ENCODE results near the gene RIBC2.

Gene RIBC2

GRCh38 chr22:45420011-45420410 is 6.5 kb downstream of the RIBC2 start:
- Histone ChIP-seq H3K36me3 (ENCODE audit: insufficient read depth, low read length) (peaks cover 5% of the 10 kb centered on the region; the same call in 1 of the 2 replicates), H3K27me3 (ENCODE audit: insufficient read depth, low read length) (no peaks in the 10 kb centered on the region), H3K9me3 (ENCODE audit: low read length) (no peaks in the 10 kb centered on the region), H3F3A (ENCODE audit: insufficient read depth, low read length) (no peaks in the 10 kb centered on the region), H3K9me2 (ENCODE audit: low read depth, low read length) (no peaks in the 10 kb centered on the region), H3K9ac (ENCODE audit: low read length) (no peak overlapping the region), H3K4me2 (ENCODE audit: low read length) (no peak overlapping the region), H3K4me3 (ENCODE audit: low read depth, low read length, poor library complexity, severe bottlenecking) (no peak overlapping the region), H4K20me1 (ENCODE audit: insufficient read depth, low read length) (no peaks in the 10 kb centered on the region), H2AFZ (ENCODE audit: low read length) (no peak overlapping the region), H3K4me1 (ENCODE audit: insufficient read depth, low read length, severe bottlenecking) (peaks cover 2% of the 10 kb centered on the region), H3K27ac (ENCODE audit: low read depth, low read length, poor library complexity, severe bottlenecking) (no peak overlapping the region), H3K79me2 (ENCODE audit: insufficient read depth, low read length) (no peaks in the 10 kb centered on the region)
- TF ChIP-seq EZH2 (IDR thresholded peaks at IDR 0.05; ENCODE audit: borderline replicate concordance, low read length), result no peak
- TF ChIP-seq, protein P1, sequence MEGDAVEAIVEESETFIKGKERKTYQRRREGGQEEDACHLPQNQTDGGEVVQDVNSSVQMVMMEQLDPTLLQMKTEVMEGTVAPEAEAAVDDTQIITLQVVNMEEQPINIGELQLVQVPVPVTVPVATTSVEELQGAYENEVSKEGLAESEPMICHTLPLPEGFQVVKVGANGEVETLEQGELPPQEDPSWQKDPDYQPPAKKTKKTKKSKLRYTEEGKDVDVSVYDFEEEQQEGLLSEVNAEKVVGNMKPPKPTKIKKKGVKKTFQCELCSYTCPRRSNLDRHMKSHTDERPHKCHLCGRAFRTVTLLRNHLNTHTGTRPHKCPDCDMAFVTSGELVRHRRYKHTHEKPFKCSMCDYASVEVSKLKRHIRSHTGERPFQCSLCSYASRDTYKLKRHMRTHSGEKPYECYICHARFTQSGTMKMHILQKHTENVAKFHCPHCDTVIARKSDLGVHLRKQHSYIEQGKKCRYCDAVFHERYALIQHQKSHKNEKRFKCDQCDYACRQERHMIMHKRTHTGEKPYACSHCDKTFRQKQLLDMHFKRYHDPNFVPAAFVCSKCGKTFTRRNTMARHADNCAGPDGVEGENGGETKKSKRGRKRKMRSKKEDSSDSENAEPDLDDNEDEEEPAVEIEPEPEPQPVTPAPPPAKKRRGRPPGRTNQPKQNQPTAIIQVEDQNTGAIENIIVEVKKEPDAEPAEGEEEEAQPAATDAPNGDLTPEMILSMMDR (IDR thresholded peaks at IDR 0.05; ENCODE audit: low read length), result no peak

DNA sequence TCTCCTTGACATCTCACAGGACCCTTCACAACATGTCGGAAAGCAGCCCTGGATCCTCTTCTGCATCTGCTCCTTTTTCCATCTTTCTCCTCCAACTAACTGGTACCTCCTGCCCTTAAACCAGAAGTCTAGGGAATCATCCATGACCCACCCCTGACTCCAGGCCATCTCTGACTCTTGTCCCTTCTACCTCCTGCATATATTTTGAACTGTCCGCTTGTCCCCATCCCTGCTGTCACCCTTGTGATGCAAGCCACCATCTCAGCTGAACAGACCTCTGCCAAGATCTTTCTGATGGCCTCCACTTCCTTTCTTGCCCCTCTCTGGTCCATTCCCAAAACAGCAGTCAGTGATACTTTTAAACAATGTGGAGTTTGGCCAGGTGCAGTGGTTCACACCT is 7.0 kb downstream of the RIBC2 start:
- H3K36me3 ChIP-seq (ENCODE audit: insufficient read depth, low read length), result peaks cover 5% of the 10 kb centered on the region; the same call in 1 of the 2 replicates
- TF ChIP-seq, protein P1 (IDR thresholded peaks at IDR 0.05; ENCODE audit: low read length), result no peak
- no peak for TF ChIP-seq EZH2 (IDR thresholded peaks at IDR 0.05; ENCODE audit: borderline replicate concordance, low read length)

GRCh38 chr22:45421349-45422055 is 8.0 kb downstream of the RIBC2 start:
- no peaks in the 10 kb centered on the region for H4K20me1 ChIP-seq (ENCODE audit: insufficient read depth, low read length)
- no peaks in the 10 kb centered on the region for H3K27me3 ChIP-seq (ENCODE audit: insufficient read depth, low read length)
- no peaks in the 10 kb centered on the region for H3F3A ChIP-seq (ENCODE audit: insufficient read depth, low read length)
- no peaks in the 10 kb centered on the region for H3K9me2 ChIP-seq (ENCODE audit: low read depth, low read length)
- no peaks in the 10 kb centered on the region for H3K4me1 ChIP-seq (ENCODE audit: insufficient read depth, low read length, severe bottlenecking)
- H3K9me3 ChIP-seq (ENCODE audit: low read length), result no peaks in the 10 kb centered on the region
- H3K9ac ChIP-seq (ENCODE audit: low read length), result no peak overlapping the region
- H3K79me2 ChIP-seq (ENCODE audit: insufficient read depth, low read length), result no peaks in the 10 kb centered on the region
- no peak for TF ChIP-seq EZH2 (IDR thresholded peaks at IDR 0.05; ENCODE audit: borderline replicate concordance, low read length)
- TF ChIP-seq, protein P1 (IDR thresholded peaks at IDR 0.05; ENCODE audit: low read length), result no peak
- no peak overlapping the region for H3K27ac ChIP-seq (ENCODE audit: low read depth, low read length, poor library complexity, severe bottlenecking)
- H3K4me3 ChIP-seq (ENCODE audit: low read depth, low read length, poor library complexity, severe bottlenecking), result no peak overlapping the region
- no peak overlapping the region for H3K4me2 ChIP-seq (ENCODE audit: low read length)
- no peak overlapping the region for H2AFZ ChIP-seq (ENCODE audit: low read length)
- peaks cover 5% of the 10 kb centered on the region for H3K36me3 ChIP-seq (ENCODE audit: insufficient read depth, low read length)

More for the DNA sequence above, 7.0 kb downstream of the RIBC2 start:
- H3F3A ChIP-seq (ENCODE audit: insufficient read depth, low read length), result no peaks in the 10 kb centered on the region
- no peak overlapping the region for H3K4me3 ChIP-seq (ENCODE audit: low read depth, low read length, poor library complexity, severe bottlenecking)
- H3K4me2 ChIP-seq (ENCODE audit: low read length), result no peak overlapping the region
- no peaks in the 10 kb centered on the region for H3K27me3 ChIP-seq (ENCODE audit: insufficient read depth, low read length)
- no peaks in the 10 kb centered on the region for H3K79me2 ChIP-seq (ENCODE audit: insufficient read depth, low read length)
- H3K9me3 ChIP-seq (ENCODE audit: low read length), result no peaks in the 10 kb centered on the region
- H3K9ac ChIP-seq (ENCODE audit: low read length), result no peak overlapping the region
- no peak overlapping the region for H2AFZ ChIP-seq (ENCODE audit: low read length)
- H3K27ac ChIP-seq (ENCODE audit: low read depth, low read length, poor library complexity, severe bottlenecking), result no peak overlapping the region
- H4K20me1 ChIP-seq (ENCODE audit: insufficient read depth, low read length), result no peaks in the 10 kb centered on the region
- H3K9me2 ChIP-seq (ENCODE audit: low read depth, low read length), result no peaks in the 10 kb centered on the region
- no peaks in the 10 kb centered on the region for H3K4me1 ChIP-seq (ENCODE audit: insufficient read depth, low read length, severe bottlenecking)

All from OCI-LY1 (cell line).